ENCODE measurements around the gene LUC7L2. TPM values are rescaled to one million over a fixed set of nuclear protein-coding genes. Genes with fewer than 3 reads are reported as not detected.

LUC7L2 gene
- total RNA-seq, 2 donors from 2014 or later: 61.3 to 107 TPM

- Histone ChIP-seq H3K4me3 (no peak overlapping the region), H3K27me3 (no peaks in the 10 kb centered on the region), H3K36me3 (no peaks in the 10 kb centered on the region), H3K9ac (ENCODE audit: low read depth in 2 of 2, low read length in 2 of 2) (no peak overlapping the region), H3K9me3 (no peaks in the 10 kb centered on the region), H3K4me1 (no peaks in the 10 kb centered on the region), H3K27ac (no peak overlapping the region)
- no peak for DNase-seq
- TF ChIP-seq CTCF (IDR thresholded peaks at IDR 0.05): no peak
- intact Hi-C loops (cut with DNase I): no loop called here
These were observed 77.1 kb downstream of the LUC7L2 start for GRCh38 chr7:139436806-139437205.

GRCh38 chr7:139439375-139439774, 79.7 kb downstream of the LUC7L2 start:
- Histone ChIP-seq H3K36me3 (no peaks in the 10 kb centered on the region), H3K4me1 (no peaks in the 10 kb centered on the region), H3K4me3 (no peak overlapping the region), H3K27me3 (no peaks in the 10 kb centered on the region), H3K27ac (no peak overlapping the region), H3K9me3 (no peaks in the 10 kb centered on the region), H3K9ac (ENCODE audit: low read depth in 2 of 2, low read length in 2 of 2) (no peak overlapping the region)
- no peak for TF ChIP-seq CTCF (IDR thresholded peaks at IDR 0.05)
- DNase-seq: no peak
- intact Hi-C loops (cut with DNase I): no loop called here

GRCh38 chr7:139441961-139442360, 82.3 kb downstream of the LUC7L2 start:
- intact Hi-C loops (cut with DNase I): no loop called here
- H3K9ac ChIP-seq (ENCODE audit: low read depth in 2 of 2, low read length in 2 of 2): no peak overlapping the region
- no peaks in the 10 kb centered on the region for H3K36me3 ChIP-seq
- H3K4me1 ChIP-seq: no peaks in the 10 kb centered on the region
- TF ChIP-seq CTCF (IDR thresholded peaks at IDR 0.05): no peak
- no peaks in the 10 kb centered on the region for H3K27me3 ChIP-seq
- H3K9me3 ChIP-seq: no peaks in the 10 kb centered on the region
- H3K4me3 ChIP-seq: no peak overlapping the region
- H3K27ac ChIP-seq: no peak overlapping the region
- DNase-seq: no peak

- Histone ChIP-seq H3K27ac (no peak overlapping the region), H3K9ac (ENCODE audit: low read depth in 2 of 2, low read length in 2 of 2) (no peak overlapping the region), H3K27me3 (no peaks in the 10 kb centered on the region), H3K36me3 (no peaks in the 10 kb centered on the region), H3K4me1 (no peaks in the 10 kb centered on the region), H3K9me3 (no peaks in the 10 kb centered on the region), H3K4me3 (no peak overlapping the region)
- DNase-seq: no peak
- intact Hi-C loops (cut with DNase I): no loop called here
- TF ChIP-seq CTCF (IDR thresholded peaks at IDR 0.05): no peak
These were observed 86.6 kb downstream of the LUC7L2 start for GRCh38 chr7:139446051-139446890.

GRCh38 chr7:139450851-139451250, 91.2 kb downstream of the LUC7L2 start:
- Histone ChIP-seq H3K9me3 (no peaks in the 10 kb centered on the region), H3K4me1 (no peaks in the 10 kb centered on the region), H3K4me3 (no peak overlapping the region), H3K27ac (no peak overlapping the region), H3K9ac (ENCODE audit: low read depth in 2 of 2, low read length in 2 of 2) (no peak overlapping the region), H3K36me3 (no peaks in the 10 kb centered on the region), H3K27me3 (no peaks in the 10 kb centered on the region)
- intact Hi-C loops (cut with DNase I): no loop called here
- no peak for TF ChIP-seq CTCF (IDR thresholded peaks at IDR 0.05)
- DNase-seq: no peak

All from colonic mucosa (tissue), 4 donors.